ENCODE measurements around the gene HMGXB4.

The HMGXB4 gene

DNA sequence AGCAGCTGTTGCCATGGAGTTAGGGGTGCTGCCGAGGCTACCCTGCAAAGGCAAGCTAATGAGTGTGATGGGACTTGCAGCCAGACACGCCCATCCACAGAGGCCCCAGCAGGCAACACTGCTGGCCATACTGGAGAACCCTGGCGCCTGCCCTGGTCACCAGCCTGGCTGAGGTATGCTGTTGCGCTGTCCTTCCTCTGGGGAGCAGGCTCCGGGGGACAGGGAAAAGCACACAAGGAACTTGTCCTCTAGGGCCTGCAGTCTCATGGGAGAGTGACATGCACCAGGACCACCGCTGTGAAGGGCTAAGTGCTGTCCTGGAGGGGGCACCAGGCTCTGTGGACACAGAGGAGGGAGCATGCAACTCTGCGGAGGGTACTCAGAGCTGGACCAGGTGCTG, 78.2 kb downstream of the HMGXB4 start:
- no peak overlapping the region for H3K4me3 Mint-ChIP-seq
- no peaks in the 10 kb centered on the region for H3K9me3 Mint-ChIP-seq
- DNase-seq: no peak
- H3K4me1 Mint-ChIP-seq (ENCODE audit: low read depth): peaks cover 27% of the 10 kb centered on the region
- H3K27ac Mint-ChIP-seq: peak overlapping the region; percentile 53
- peaks cover 76% of the 10 kb centered on the region for H3K36me3 Mint-ChIP-seq (ENCODE audit: low read depth)
- no peaks in the 10 kb centered on the region for H3K27me3 Mint-ChIP-seq

DNA sequence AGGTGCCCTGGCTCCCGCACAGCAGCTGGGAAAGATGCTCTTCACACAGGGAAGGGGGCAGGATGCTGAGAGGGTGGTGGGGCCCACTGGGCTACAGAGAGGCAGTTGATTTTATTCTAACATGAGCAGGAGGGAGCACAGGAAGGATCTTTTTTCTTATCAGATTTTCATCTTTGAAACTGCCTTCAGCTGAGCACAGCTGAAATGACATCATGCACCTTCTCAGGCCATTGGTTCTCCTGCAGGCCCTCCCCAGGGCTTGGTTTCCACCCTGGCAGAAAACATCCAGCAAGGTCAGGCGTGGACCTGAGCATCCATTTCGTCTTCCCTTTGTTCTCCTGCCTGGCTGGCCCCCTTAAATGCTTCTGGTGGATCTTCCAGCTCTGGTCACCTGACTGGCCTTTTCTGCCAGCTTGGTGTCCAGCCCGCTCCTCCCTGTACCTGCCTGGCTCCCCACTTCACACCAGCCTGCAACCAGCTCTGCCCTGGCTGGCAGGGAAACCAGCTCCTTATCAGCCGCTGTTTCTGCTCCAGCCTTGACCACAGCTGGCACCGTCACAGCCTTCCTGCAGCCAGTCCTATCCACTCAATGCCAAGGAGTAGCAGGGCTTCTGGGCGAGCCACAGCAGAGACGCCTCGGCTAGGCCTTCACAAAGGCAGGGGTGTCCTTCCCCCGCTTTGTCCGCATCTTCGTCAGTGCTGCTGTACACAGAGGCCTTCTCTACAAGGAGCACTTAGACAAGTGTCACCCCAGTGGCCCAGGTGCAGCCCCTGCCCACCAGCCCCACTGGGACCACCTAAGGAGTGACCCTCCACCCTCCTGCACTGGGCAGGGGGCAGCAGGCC, 78.9 kb downstream of the HMGXB4 start:
- no peak overlapping the region for H3K4me3 Mint-ChIP-seq
- no peaks in the 10 kb centered on the region for H3K27me3 Mint-ChIP-seq
- peak overlapping the region; percentile 53 for H3K27ac Mint-ChIP-seq
- no peak for DNase-seq
- peaks cover 75% of the 10 kb centered on the region for H3K36me3 Mint-ChIP-seq (ENCODE audit: low read depth)
- H3K4me1 Mint-ChIP-seq (ENCODE audit: low read depth): peaks cover 23% of the 10 kb centered on the region
- no peaks in the 10 kb centered on the region for H3K9me3 Mint-ChIP-seq

DNA sequence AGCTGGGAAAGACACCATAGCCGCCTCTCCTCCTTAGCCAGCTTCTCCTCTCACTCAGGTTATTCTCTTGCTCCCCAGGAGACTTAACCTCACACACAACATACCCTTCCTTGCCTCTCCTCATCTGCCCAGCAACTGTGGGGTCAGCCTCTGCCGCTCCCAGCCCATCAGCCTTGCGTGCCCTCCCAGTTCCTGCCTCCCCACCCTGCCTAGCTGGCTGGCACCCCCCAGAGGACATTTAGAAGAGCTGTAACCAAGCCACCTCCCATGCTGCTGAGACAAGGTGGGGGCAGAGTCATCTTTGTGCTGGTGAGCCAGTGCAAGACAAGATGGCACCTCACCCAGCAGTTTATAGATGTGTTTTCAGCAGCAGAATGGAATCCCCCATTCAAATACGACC, 80.6 kb downstream of the HMGXB4 start:
- no peaks in the 10 kb centered on the region for H3K9me3 Mint-ChIP-seq
- H3K4me1 Mint-ChIP-seq (ENCODE audit: low read depth): peaks cover 20% of the 10 kb centered on the region
- no peak overlapping the region for H3K4me3 Mint-ChIP-seq
- H3K36me3 Mint-ChIP-seq (ENCODE audit: low read depth): peaks cover 66% of the 10 kb centered on the region
- no peak for DNase-seq
- H3K27me3 Mint-ChIP-seq: no peaks in the 10 kb centered on the region
- H3K27ac Mint-ChIP-seq: peak overlapping the region; percentile 69

DNA sequence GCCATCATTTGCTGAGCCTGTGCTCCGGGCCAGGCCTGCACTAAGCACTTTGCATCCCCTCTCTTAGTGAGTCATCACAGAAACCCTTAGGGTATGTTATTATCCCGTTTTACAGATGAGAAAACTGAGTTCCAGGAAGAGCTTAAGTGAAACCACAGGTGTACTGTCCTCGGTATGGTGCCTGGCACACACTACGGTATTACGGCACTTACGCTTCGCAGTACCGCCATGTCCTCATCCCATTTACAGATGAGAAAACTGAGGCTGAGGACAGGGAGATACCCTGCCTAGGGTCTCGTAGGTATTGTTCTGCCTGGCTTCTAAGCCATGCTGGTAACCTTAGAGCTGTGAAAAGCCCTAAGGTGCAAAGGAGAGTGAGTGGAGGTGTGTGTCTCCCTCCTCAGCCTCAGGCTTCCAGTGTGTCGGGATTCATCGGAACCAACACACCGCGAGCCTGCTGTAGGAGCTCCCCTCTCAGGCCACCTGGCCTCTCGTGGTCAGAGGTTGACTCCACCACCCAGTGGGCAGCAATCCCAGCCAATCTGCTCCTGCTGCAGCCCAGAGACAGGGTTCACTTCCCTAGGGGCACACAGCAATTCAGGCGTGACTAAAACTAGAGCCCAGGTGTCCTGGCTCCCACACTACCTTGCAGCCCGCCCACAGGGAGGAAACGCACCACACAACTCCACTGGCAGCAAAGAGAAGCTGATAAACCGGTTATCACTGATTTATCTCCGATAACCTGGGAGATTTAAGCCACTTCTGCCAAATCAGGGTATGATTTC, 84.0 kb downstream of the HMGXB4 start:
- Mint-ChIP-seq H3K4me1 (ENCODE audit: low read depth) (no peaks in the 10 kb centered on the region), H3K27me3 (no peaks in the 10 kb centered on the region), H3K36me3 (ENCODE audit: low read depth) (peaks cover 53% of the 10 kb centered on the region), H3K27ac (peak overlapping the region; percentile 44), H3K4me3 (no peak overlapping the region), H3K9me3 (no peaks in the 10 kb centered on the region)
- no peak for DNase-seq

DNA sequence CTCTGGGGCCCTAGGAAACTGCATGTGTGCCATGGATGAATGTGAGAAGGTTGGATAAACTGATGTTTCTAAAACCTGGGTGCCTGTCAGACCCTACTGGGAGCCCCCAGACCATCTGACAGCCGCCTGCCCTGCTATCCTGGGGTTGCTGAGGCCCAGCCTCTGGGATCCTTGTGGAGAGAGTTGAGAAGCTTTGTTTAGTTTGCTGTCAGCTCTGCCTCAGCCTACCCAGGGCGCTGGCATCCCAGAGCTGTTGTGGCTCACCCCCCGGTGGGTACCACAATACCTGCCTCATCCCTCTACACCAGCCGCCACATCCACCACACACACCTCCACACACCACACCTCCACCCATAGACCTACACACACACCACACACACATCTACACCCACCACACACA, 85.1 kb downstream of the HMGXB4 start:
- H3K4me1 Mint-ChIP-seq (ENCODE audit: low read depth): no peaks in the 10 kb centered on the region
- H3K27ac Mint-ChIP-seq: peak overlapping the region; percentile 26
- no peak overlapping the region for H3K4me3 Mint-ChIP-seq
- H3K9me3 Mint-ChIP-seq: no peaks in the 10 kb centered on the region
- H3K27me3 Mint-ChIP-seq: no peaks in the 10 kb centered on the region
- H3K36me3 Mint-ChIP-seq (ENCODE audit: low read depth): peaks cover 54% of the 10 kb centered on the region
- no peak for DNase-seq

DNA sequence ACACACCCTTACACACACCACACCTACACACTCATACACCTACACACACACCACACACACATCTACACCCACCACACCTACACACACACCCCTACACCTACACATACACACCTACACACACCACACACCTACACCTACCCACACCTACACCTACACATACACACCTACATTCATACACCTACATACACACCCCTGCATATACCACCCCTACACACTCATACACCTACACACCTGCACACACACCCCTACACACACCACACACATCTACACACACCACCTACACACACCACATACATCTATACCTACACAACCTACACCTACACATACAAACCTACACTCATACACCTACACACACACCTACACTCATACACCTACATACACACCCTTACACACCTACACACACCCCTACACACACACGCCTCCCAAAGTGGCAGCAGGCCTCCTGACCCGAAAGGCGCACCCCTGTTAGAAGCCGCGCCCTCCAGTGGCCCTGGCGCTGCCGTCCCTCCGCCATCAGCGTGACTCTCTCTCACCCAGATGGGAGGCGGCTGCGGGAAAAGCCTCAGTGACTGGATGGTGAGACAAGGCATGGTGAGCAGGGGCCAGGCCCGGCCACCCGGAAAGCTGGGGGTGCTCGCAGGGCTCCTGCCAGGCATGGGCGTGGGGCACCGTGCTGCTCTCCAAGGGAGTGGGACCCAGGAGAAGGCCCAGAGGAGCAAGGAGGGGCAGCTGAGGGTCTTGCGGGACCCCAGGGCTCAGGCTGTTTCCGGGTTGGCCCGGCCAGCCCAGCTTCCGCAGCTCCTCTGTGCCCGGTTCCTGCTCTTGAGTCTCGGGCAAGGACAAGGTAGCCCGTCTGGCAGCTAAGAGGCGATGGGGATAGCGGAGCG, 86.6 kb downstream of the HMGXB4 start:
- H3K9me3 Mint-ChIP-seq: no peaks in the 10 kb centered on the region
- H3K36me3 Mint-ChIP-seq (ENCODE audit: low read depth): peaks cover 47% of the 10 kb centered on the region
- DNase-seq: no peak
- no peak overlapping the region for H3K27ac Mint-ChIP-seq
- H3K4me3 Mint-ChIP-seq: no peak overlapping the region
- no peaks in the 10 kb centered on the region for H3K27me3 Mint-ChIP-seq
- no peaks in the 10 kb centered on the region for H3K4me1 Mint-ChIP-seq (ENCODE audit: low read depth)

DNA sequence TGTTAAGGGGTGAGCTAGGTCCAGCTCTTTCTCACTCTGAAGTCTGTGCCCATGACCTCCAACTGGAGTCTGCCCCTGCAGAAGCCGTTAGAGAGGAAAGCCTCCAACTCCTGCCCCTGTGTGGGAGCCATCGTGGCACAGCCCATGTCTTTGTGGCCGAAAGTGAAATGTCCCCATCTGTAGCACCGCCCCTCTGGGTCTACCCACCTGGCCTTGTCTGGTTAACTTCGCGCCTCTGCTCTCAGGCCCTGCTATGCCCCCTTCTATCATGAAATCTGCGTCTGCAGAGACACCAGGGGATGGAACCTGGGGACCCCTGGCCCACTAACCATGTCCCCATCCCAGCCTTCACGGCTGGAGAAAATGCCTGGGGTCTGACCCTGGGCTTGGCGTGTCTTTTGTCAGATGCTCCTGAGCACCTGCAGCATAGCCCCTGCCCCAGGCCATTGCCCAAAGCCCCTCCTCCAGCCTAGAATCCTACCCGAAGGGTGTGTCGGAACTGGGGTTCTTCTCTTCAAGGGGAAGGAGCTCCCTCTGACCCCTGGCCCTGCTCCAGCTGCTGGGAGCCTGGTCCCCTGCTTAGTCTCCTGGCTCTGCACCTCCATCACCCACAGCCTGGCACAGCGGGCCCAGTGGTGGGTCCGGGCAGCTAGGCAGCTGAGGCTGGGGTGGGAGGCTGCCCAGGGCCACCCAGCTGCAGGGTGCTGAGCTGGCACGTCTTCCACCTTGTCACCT, 87.8 kb downstream of the HMGXB4 start:
- no peak overlapping the region for H3K4me3 Mint-ChIP-seq
- H3K4me1 Mint-ChIP-seq (ENCODE audit: low read depth): no peaks in the 10 kb centered on the region
- H3K27me3 Mint-ChIP-seq: no peaks in the 10 kb centered on the region
- H3K9me3 Mint-ChIP-seq: no peaks in the 10 kb centered on the region
- no peak overlapping the region for H3K27ac Mint-ChIP-seq
- no peak for DNase-seq
- peaks cover 41% of the 10 kb centered on the region for H3K36me3 Mint-ChIP-seq (ENCODE audit: low read depth)
